Uterus (tissue), 2 donors: Measurements from ENCODE around the gene MAN2A1.

ENCODE experiments used
- CTCF ChIP-seq, 4 experiments: fragments of 200-600 bp in 2 of 4; fragments of 450-650 bp in 2 of 4; sonication (generic) in 2 of 4; IDR thresholded peaks; one replicate each; pipeline ENCODE4 v1.5.1; 2016 to 2019; ENCODE audit warnings: antibody characterized with exemption in 4 of 4, mild to moderate bottlenecking in 2 of 4, moderate library complexity in 1 of 4
- POLR2A ChIP-seq, 2 donors: fragments of 450-650 bp; IDR thresholded peaks; one replicate each; pipeline ENCODE4 v1.6.1; 2016; ENCODE audit warnings: antibody characterized with exemption in 2 of 2, mild to moderate bottlenecking in 1 of 2, moderate library complexity in 1 of 2

- no peak for TF ChIP-seq CTCF (IDR thresholded peaks at IDR 0.05)
- no peak for TF ChIP-seq POLR2A (IDR thresholded peaks at IDR 0.05)
Observed at GRCh38 chr5:109911731-109912130, 222.0 kb downstream of the MAN2A1 start.
